PFSK-1 (cell line): ENCODE measurements around the gene SP140.
A peak's percentile ranks its signal among the peaks of the same experiment; 100 is the strongest.

Experiments
- FOXP2 ChIP-seq: optimal IDR thresholded peaks from 2 replicates; pipeline ENCODE3; 2011; ENCODE audit warnings: borderline replicate concordance, control low read depth, inconsistent platforms; ENCODE audit not compliant: insufficient read depth; ENCODE audit errors: extremely low read length, extremely low read depth
- POLR2AphosphoS5 ChIP-seq: IDR thresholded peaks from 2 replicates; pipeline ENCODE4 v1.6.1; 2012; ENCODE audit warnings: low read depth, mild to moderate bottlenecking, control low read depth, low read length, moderate library complexity
- REST ChIP-seq, 2 experiments: IDR thresholded peaks; 2 replicates each; pipeline versions ENCODE4 v1.6.1 to v1.8.0; 2011 to 2012; ENCODE audit warnings: low read depth in 2 of 2, low read length in 2 of 2, control low read depth in 1 of 2, inconsistent platforms in 1 of 2, mild to moderate bottlenecking in 1 of 2, moderate library complexity in 1 of 2; ENCODE audit not compliant: insufficient read depth in 1 of 2
- SIN3A ChIP-seq: IDR thresholded peaks from 2 replicates; pipeline ENCODE4 v1.6.1; 2012; ENCODE audit warnings: mild to moderate bottlenecking, low read length, moderate library complexity, borderline replicate concordance; ENCODE audit not compliant: insufficient read depth
- TAF1 ChIP-seq: IDR thresholded peaks from 2 replicates; pipeline ENCODE4 v1.6.1; 2012; ENCODE audit warnings: low read length, control low read depth, borderline replicate concordance; ENCODE audit not compliant: insufficient read depth

Gene SP140

GRCh38 chr2:230286048-230286447 is 60.5 kb downstream of the SP140 start:
- TF ChIP-seq TAF1: no peak
- TF ChIP-seq REST (IDR thresholded peaks at IDR 0.05; ENCODE audit: insufficient read depth in 1 of 2, low read depth in 2 of 2, low read length in 2 of 2): no peak
- TF ChIP-seq FOXP2: no peak
- no peak for TF ChIP-seq POLR2AphosphoS5
- TF ChIP-seq SIN3A: no peak

GRCh38 chr2:230289311-230289710 is 63.8 kb downstream of the SP140 start:
- peak; percentile 73 to 92 for TF ChIP-seq REST (IDR thresholded peaks at IDR 0.05; ENCODE audit: insufficient read depth in 1 of 2, low read depth in 2 of 2, low read length in 2 of 2)

GRCh38 chr2:230295192-230295591 is 69.7 kb downstream of the SP140 start:
- TF ChIP-seq TAF1: no peak
- no peak for TF ChIP-seq SIN3A
- no peak for TF ChIP-seq FOXP2
- no peak for TF ChIP-seq POLR2AphosphoS5
- no peak for TF ChIP-seq REST (IDR thresholded peaks at IDR 0.05; ENCODE audit: insufficient read depth in 1 of 2, low read depth in 2 of 2, low read length in 2 of 2)

- no peak for TF ChIP-seq SIN3A
- TF ChIP-seq FOXP2: no peak
These were observed 71.4 kb downstream of the SP140 start for GRCh38 chr2:230296917-230297316.

GRCh38 chr2:230299618-230300017 is 74.1 kb downstream of the SP140 start:
- TF ChIP-seq TAF1 (no peak), REST (IDR thresholded peaks at IDR 0.05; ENCODE audit: insufficient read depth in 1 of 2, low read depth in 2 of 2, low read length in 2 of 2) (no peak), SIN3A (no peak), POLR2AphosphoS5 (no peak), FOXP2 (no peak)
